Common myeloid progenitor, CD34-positive (primary cell): ENCODE measurements around the gene NRIP2.

Source experiments
- CTCF ChIA-PET: fragments of 350-600 bp; sonication (Branson Sonifier 250); formaldehyde crosslinking; loops from one replicate; lab custom pipeline; 2021; ENCODE audit warnings: antibody characterized with exemption; lab: Charles Lee
- POLR2A ChIA-PET: fragments of 350-600 bp; sonication (Branson Sonifier 250); formaldehyde crosslinking; loops from one replicate; lab custom pipeline; 2021; ENCODE audit warnings: antibody characterized with exemption; lab: Charles Lee
- DNase-seq, 3 donors: peaks; one replicate each; pipeline versions ENCODE4 v3.0.0 to v3.0.0-alpha.2; 2013
- H3K27ac ChIP-seq, 2 experiments: 1 replicate in 1 of 2; 2 replicates in 1 of 2; pipeline ENCODE4 v1.7.0; 2013; ENCODE audit warnings: inconsistent platforms in 2 of 2, low read length in 2 of 2, mild to moderate bottlenecking in 2 of 2, low read depth in 1 of 2, moderate library complexity in 1 of 2; ENCODE audit not compliant: severe bottlenecking in 2 of 2, insufficient read depth in 1 of 2, poor library complexity in 1 of 2
- H3K27me3 ChIP-seq, 5 experiments: replicated peaks in 2 of 5; 1 replicate in 3 of 5; 2 replicates in 2 of 5; pipeline versions ENCODE4 v1.6.1 to v1.7.0; 2013; ENCODE audit warnings: low read length in 4 of 5, mild to moderate bottlenecking in 2 of 5, moderate library complexity in 2 of 5, inconsistent platforms in 1 of 5; ENCODE audit not compliant: insufficient read depth in 5 of 5, control insufficient read depth in 4 of 5
- H3K36me3 ChIP-seq, 4 experiments: 1 replicate in 2 of 4; 2 replicates in 2 of 4; pipeline versions ENCODE4 v1.6.1 to v1.7.0; 2013; ENCODE audit warnings: low read length in 3 of 4, control low read depth in 1 of 4, mild to moderate bottlenecking in 1 of 4; ENCODE audit not compliant: control insufficient read depth in 4 of 4, insufficient read depth in 4 of 4
- H3K4me1 ChIP-seq, 4 experiments: 1 replicate in 3 of 4; 2 replicates in 1 of 4; pipeline versions ENCODE4 v1.6.1 to v1.7.1; 2013; ENCODE audit warnings: low read length in 3 of 4, mild to moderate bottlenecking in 3 of 4, control low read depth in 1 of 4, inconsistent platforms in 1 of 4, moderate library complexity in 1 of 4; ENCODE audit not compliant: control insufficient read depth in 4 of 4, insufficient read depth in 4 of 4; ENCODE audit errors: control extremely low read depth in 1 of 4
- H3K4me3 ChIP-seq, 7 experiments: 1 replicate in 4 of 7; 2 replicates in 3 of 7; pipeline versions ENCODE4 v1.5.1 to v1.7.0; 2013; ENCODE audit warnings: mild to moderate bottlenecking in 7 of 7, low read length in 6 of 7, moderate library complexity in 6 of 7, inconsistent platforms in 2 of 7, low read depth in 2 of 7, control low read depth in 1 of 7; ENCODE audit not compliant: insufficient read depth in 4 of 7, control insufficient read depth in 1 of 7; ENCODE audit errors: extremely low read depth in 1 of 7
- H3K9me3 ChIP-seq, 5 experiments: 1 replicate in 4 of 5; 2 replicates in 1 of 5; pipeline versions ENCODE4 v1.6.1 to v1.7.1; 2013; ENCODE audit warnings: low read length in 4 of 5, mild to moderate bottlenecking in 2 of 5, inconsistent platforms in 1 of 5, low read depth in 1 of 5, moderate library complexity in 1 of 5; ENCODE audit not compliant: control insufficient read depth in 4 of 5, insufficient read depth in 2 of 5; ENCODE audit errors: control extremely low read depth in 1 of 5
- WGBS: methylation state at CpG from one replicate; pipeline ENCODE4 v1.1.5; 2013; ENCODE audit not compliant: insufficient coverage; 5-methylcytosine and 5-hydroxymethylcytosine counted together

The NRIP2 gene

DNA sequence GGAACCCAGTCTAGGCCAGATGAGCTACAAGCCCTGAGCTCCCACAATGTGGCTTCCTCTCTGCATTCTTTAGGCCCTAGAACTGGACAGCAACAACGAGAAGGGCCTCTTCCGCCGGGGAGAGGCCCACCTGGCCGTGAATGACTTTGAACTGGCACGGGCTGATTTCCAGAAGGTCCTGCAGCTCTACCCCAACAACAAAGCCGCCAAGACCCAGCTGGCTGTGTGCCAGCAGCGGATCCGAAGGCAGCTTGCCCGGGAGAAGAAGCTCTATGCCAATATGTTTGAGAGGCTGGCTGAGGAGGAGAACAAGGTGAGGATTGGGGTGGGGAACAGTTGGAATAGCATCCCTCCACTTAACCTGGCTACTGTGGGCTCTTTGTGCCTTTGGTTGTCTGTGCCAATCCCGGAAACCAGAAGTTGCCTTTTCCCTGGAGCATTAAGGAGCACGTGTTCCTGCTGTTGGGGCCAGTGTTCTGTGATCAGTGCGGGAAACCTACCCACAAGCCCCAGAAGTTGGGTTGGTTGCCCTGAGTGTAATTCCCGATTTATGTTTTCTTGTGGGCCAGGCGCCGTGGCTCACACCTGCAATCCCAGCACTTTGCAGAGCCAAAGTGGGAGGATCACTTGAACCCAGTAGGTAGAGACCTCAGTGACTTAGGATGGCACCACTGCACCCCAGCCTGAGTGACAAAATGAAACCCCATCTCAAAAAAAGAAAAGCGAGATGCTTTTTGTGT lies 33.6 kb downstream of the NRIP2 start:
- 95% methylated on average over 10 of the region's 16 CpGs for WGBS
- Histone ChIP-seq H3K4me1 (peaks cover 5 to 10% (median 8%) of the 10 kb centered on the region in 4 experiments), H3K27ac (no peak overlapping the region), H3K36me3 (peaks cover 36 to 88% (median 75%) of the 10 kb centered on the region in 4 experiments), H3K9me3 (no peaks in the 10 kb centered on the region), H3K27me3 (no peaks in the 10 kb centered on the region), H3K4me3 (no peak overlapping the region)
- ChIA-PET CTCF (interaction anchor here (1.2 to 1.4 kb wide), 5 partner anchors 12 to 176 kb away, joined by 3 to 4 read pairs (median 4); no protein-coding TSS in a partner anchor), POLR2A (no interaction called here)
- DNase-seq = no peak

GRCh38 chr12:2800046-2800570 lies 34.7 kb downstream of the NRIP2 start:
- WGBS = 100% methylated on average over 3 of the region's 3 CpGs
- peaks cover 33 to 82% (median 68%) of the 10 kb centered on the region in 4 experiments for H3K36me3 ChIP-seq

DNA sequence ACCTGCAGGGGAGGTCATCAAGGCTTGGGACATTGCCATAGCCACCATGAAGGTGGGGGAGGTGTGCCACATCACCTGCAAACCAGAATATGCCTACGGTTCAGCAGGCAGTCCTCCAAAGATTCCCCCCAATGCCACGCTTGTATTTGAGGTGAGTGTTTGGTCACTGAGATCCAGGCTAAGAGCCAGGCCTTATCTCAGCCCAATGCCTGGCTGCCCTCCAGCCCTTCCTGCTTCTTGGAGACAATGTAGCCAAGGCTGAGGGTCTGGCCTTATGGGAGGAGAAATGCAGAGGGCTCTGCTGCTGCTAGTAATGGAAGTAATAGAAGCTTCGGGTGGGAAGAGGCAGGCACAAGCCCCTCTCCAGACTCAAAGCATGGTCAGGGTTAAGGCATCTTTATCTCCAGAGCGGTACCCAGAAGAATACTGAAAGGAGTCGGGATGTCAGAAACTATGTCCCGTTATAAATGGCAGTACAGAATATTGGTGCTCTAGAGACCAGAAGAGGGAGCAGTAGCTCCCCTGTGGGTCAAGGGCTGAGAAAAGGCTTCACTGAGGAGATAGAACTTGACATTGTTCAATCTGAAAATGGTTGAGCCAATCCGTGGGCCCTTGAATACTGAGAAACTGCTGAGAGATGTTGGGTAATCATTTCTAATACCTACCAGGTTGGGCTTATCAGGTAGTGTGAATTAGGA lies 37.0 kb downstream of the NRIP2 start:
- H3K27me3 ChIP-seq = no peaks in the 10 kb centered on the region
- peaks cover 7 to 30% (median 25%) of the 10 kb centered on the region in 4 experiments for H3K4me1 ChIP-seq
- H3K4me3 ChIP-seq = no peak overlapping the region
- no peaks in the 10 kb centered on the region for H3K9me3 ChIP-seq
- no peak for DNase-seq
- POLR2A ChIA-PET = no interaction called here
- CTCF ChIA-PET = interaction anchor here (0.9 to 3.8 kb wide), 4 partner anchors 12 to 66 kb away, joined by 3 to 18 read pairs (median 14); partner anchors contain the start of gene ITFG2
- no peak overlapping the region for H3K27ac ChIP-seq
- WGBS = 99% methylated on average over 7 of the region's 7 CpGs
- H3K36me3 ChIP-seq = peaks cover 25 to 59% (median 50%) of the 10 kb centered on the region in 4 experiments

More at GRCh38 chr12:2800046-2800570, 34.7 kb downstream of the NRIP2 start:
- POLR2A ChIA-PET = no interaction called here
- no peak overlapping the region for H3K27ac ChIP-seq
- no peaks in the 10 kb centered on the region for H3K27me3 ChIP-seq
- DNase-seq = no peak
- no peaks in the 10 kb centered on the region for H3K9me3 ChIP-seq
- no peak overlapping the region for H3K4me3 ChIP-seq
- peaks cover 7 to 14% (median 12%) of the 10 kb centered on the region in 4 experiments for H3K4me1 ChIP-seq
- CTCF ChIA-PET = interaction anchor here (1.2 to 1.5 kb wide), 7 partner anchors 9 to 117 kb away, joined by 3 to 5 read pairs (median 4); no protein-coding TSS in a partner anchor

DNA sequence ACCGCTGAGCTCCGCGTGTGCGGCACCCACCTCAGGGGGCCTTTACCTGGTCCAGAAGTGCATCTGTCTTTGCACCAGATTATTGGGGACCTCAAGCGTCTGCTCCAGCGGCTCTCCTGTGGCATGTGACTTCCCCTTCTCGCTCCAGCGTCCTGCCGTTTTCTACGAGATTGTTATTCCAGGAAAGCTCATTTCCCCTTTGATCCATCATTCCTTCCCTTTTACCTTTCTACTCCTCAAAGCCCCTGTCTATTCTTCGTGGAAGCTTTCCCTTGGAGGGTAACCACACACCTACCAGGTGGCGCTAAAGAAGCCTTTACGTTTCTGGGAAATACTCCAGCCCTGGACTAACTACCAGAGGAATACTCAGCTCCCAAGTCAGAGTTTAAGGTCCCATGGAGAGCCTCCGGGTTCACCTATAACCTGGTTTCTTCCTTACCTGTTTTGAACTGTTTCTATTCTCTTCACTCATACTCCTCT lies 38.6 kb downstream of the NRIP2 start:
- ChIA-PET POLR2A (interaction anchor here (0.6 to 1.5 kb wide), 3 partner anchors 17 to 152 kb away, joined by 3 to 7 read pairs (median 5); partner anchors contain the start of gene ITFG2), CTCF (interaction anchor here (0.9 to 3.8 kb wide), 6 partner anchors 11 to 113 kb away, joined by 3 to 18 read pairs (median 5); partner anchors contain the start of gene ITFG2)
- Histone ChIP-seq H3K27ac (peak overlapping the region in 1 of 2 experiments; percentile 38), H3K4me3 (peak overlapping the region; percentile 62 to 87 (median 82)), H3K9me3 (no peaks in the 10 kb centered on the region), H3K36me3 (peaks cover 18 to 45% (median 40%) of the 10 kb centered on the region in 4 experiments), H3K27me3 (no peaks in the 10 kb centered on the region), H3K4me1 (peaks cover 7 to 39% (median 34%) of the 10 kb centered on the region in 4 experiments)
- peak in 2 of 3 donors; percentile 11 to 20 for DNase-seq
- 2% methylated on average over 13 of the region's 14 CpGs for WGBS

- DNase-seq = peak; percentile 44 to 60 (median 46)
- 0% methylated on average over 90 of the region's 111 CpGs for WGBS
- Histone ChIP-seq H3K27ac (peak overlapping the region in 1 of 2 experiments; percentile 38), H3K9me3 (no peaks in the 10 kb centered on the region), H3K4me1 (peaks cover 7 to 39% (median 34%) of the 10 kb centered on the region in 4 experiments), H3K4me3 (peak overlapping the region; percentile 62 to 87 (median 82)), H3K27me3 (no peaks in the 10 kb centered on the region), H3K36me3 (peaks cover 15 to 39% (median 33%) of the 10 kb centered on the region in 4 experiments)
- CTCF ChIA-PET = interaction anchor here (0.9 to 3.8 kb wide), 5 partner anchors 11 to 112 kb away, joined by 3 to 18 read pairs (median 4); no protein-coding TSS in a partner anchor
- POLR2A ChIA-PET = interaction anchor here (1.5 kb wide), 1 partner anchor 112 kb away, joined by 5 read pairs; no protein-coding TSS in a partner anchor
Measured at GRCh38 chr12:2795291-2796186, 39.3 kb downstream of the NRIP2 start.
